Endothelial cell of umbilical vein (primary cell): ENCODE data around the gene VAC14. TPM values are rescaled to one million over a fixed set of nuclear protein-coding genes. Genes with fewer than 3 reads are reported as not detected.

ENCODE experiments used
- BruUV-seq: library from RNA; stranded (reverse); fragments of 400-500 nt; replicated peaks from 2 replicates; lab custom pipeline; 2021; lab: Mats Ljungman, UMichigan
- CTCF ChIA-PET: fragments of 300-600, 350-600 bp; sonication (Branson Sonifier 250); formaldehyde crosslinking; loops from one replicate; lab custom pipeline; 2021; ENCODE audit warnings: antibody characterized with exemption, inconsistent platforms; lab: Charles Lee
- POLR2A ChIA-PET: fragments of 300-600, 350-600 bp; sonication (Branson Sonifier 250); formaldehyde crosslinking; loops from one replicate; lab custom pipeline; 2021; ENCODE audit warnings: antibody characterized with exemption, inconsistent platforms; lab: Charles Lee
- DNase-seq: peaks from one replicate; pipeline ENCODE4 v3.0.0-alpha.2; 2011; ENCODE audit warnings: low read depth, low spot score
- FAIRE-seq: peaks from 2 replicates; lab custom pipeline; 2011; peaks lifted over from hg19 to GRCh38; lab: Jason Lieb, UNC
- H2AFZ ChIP-seq: 2 replicates; pipeline ENCODE4 v1.6.0; 2012; ENCODE audit warnings: low read depth, low read length, control low read depth, inconsistent platforms
- H3K27ac ChIP-seq: 2 replicates; pipeline ENCODE4 v1.5.1; 2011; ENCODE audit warnings: low read depth, mild to moderate bottlenecking, control low read depth, low read length, moderate library complexity; ENCODE audit not compliant: insufficient read depth
- H3K27me3 ChIP-seq, 2 experiments: 2 replicates each; pipeline versions ENCODE4 v1.6.0 to v1.6.1; 2011; ENCODE audit warnings: low read length in 2 of 2, mixed read lengths in 1 of 2; ENCODE audit not compliant: control insufficient read depth in 2 of 2, insufficient read depth in 2 of 2
- H3K36me3 ChIP-seq, 2 experiments: 2 replicates in 1 of 2; 3 replicates in 1 of 2; pipeline ENCODE4 v1.5.1; 2011; ENCODE audit warnings: low read length in 2 of 2, mild to moderate bottlenecking in 1 of 2, moderate library complexity in 1 of 2; ENCODE audit not compliant: control insufficient read depth in 2 of 2, insufficient read depth in 2 of 2; ENCODE audit errors: extremely low read depth in 1 of 2
- H3K4me1 ChIP-seq: 3 replicates; pipeline ENCODE4 v1.5.1; 2011; ENCODE audit warnings: mild to moderate bottlenecking, low read length; ENCODE audit not compliant: control insufficient read depth, insufficient read depth; ENCODE audit errors: extremely low read depth
- H3K4me2 ChIP-seq: 2 replicates; pipeline ENCODE4 v1.6.1; 2011; ENCODE audit warnings: low read length, control low read depth, mixed read lengths; ENCODE audit not compliant: insufficient read depth
- H3K4me3 ChIP-seq, 3 experiments: fragments of 200-600 bp in 1 of 3; sonication (generic), shearing (Covaris generic) in 1 of 3; replicated peaks in 1 of 3; 2 replicates each; pipeline ENCODE4 v1.5.1; 2011 to 2016; ENCODE audit warnings: control low read depth in 3 of 3, low read length in 3 of 3, mild to moderate bottlenecking in 2 of 3, inconsistent platforms in 1 of 3, low read depth in 1 of 3, moderate library complexity in 1 of 3; ENCODE audit not compliant: insufficient read depth in 1 of 3
- H3K79me2 ChIP-seq: 2 replicates; pipeline ENCODE4 v1.6.0; 2012; ENCODE audit warnings: low read length, inconsistent platforms; ENCODE audit not compliant: control insufficient read depth, insufficient read depth
- H3K9ac ChIP-seq: replicated peaks from 2 replicates; pipeline ENCODE3; 2011; ENCODE audit warnings: low read length, control low read depth; ENCODE audit not compliant: insufficient read depth; ENCODE audit errors: extremely low read depth
- H3K9me1 ChIP-seq: replicated peaks from 3 replicates; pipeline ENCODE4 v1.6.0; 2011; ENCODE audit warnings: mild to moderate bottlenecking, low read length; ENCODE audit not compliant: control insufficient read depth, insufficient read depth; ENCODE audit errors: extremely low read depth
- H3K9me3 ChIP-seq: replicated peaks from 2 replicates; pipeline ENCODE4 v1.5.1; 2012; ENCODE audit warnings: low read length, inconsistent platforms; ENCODE audit not compliant: control insufficient read depth, insufficient read depth
- H4K20me1 ChIP-seq: replicated peaks from 2 replicates; pipeline ENCODE3; 2011; ENCODE audit warnings: mild to moderate bottlenecking, low read length; ENCODE audit not compliant: control insufficient read depth, insufficient read depth; ENCODE audit errors: extremely low read depth
- CTCF ChIP-seq, 2 donors: IDR thresholded peaks; 1 replicate in 1 of 2; 2 replicates in 1 of 2; pipeline ENCODE4 v1.5.1; 2011; ENCODE audit warnings: low read length in 2 of 2, mild to moderate bottlenecking in 2 of 2, moderate library complexity in 2 of 2, control low read depth in 1 of 2, inconsistent platforms in 1 of 2, low read depth in 1 of 2; ENCODE audit not compliant: insufficient read depth in 1 of 2; ENCODE audit errors: extremely low read depth in 1 of 2
- EZH2 ChIP-seq: IDR thresholded peaks from 2 replicates; pipeline ENCODE4 v1.6.1; 2012; ENCODE audit warnings: borderline replicate concordance, low read depth, mild to moderate bottlenecking, moderate library complexity, low read length, inconsistent platforms; ENCODE audit not compliant: severe bottlenecking
- FOS ChIP-seq: IDR thresholded peaks from 2 replicates; pipeline ENCODE4 v1.6.1; 2011; ENCODE audit warnings: mild to moderate bottlenecking, low read length, moderate library complexity, borderline replicate concordance; ENCODE audit not compliant: insufficient read depth
- GATA2 ChIP-seq: IDR thresholded peaks from 2 replicates; pipeline ENCODE4 v1.7.0; 2011; ENCODE audit warnings: low read depth, mild to moderate bottlenecking, moderate library complexity, mixed read lengths, low read length; ENCODE audit not compliant: insufficient read length, insufficient read depth
- JUN ChIP-seq: IDR thresholded peaks from 2 replicates; pipeline ENCODE4 v1.6.1; 2011; ENCODE audit warnings: borderline replicate concordance, low read depth; ENCODE audit not compliant: insufficient read length, insufficient read depth
- MAX ChIP-seq: IDR thresholded peaks from 2 replicates; pipeline ENCODE4 v1.6.1; 2011; ENCODE audit not compliant: insufficient read depth, insufficient read length
- MYC ChIP-seq: IDR thresholded peaks from one replicate; pipeline ENCODE4 v1.6.1; 2011; ENCODE audit warnings: mild to moderate bottlenecking, low read depth, low read length
- POLR2A ChIP-seq: IDR thresholded peaks from 2 replicates; pipeline ENCODE4 v1.6.1; 2012; ENCODE audit warnings: low read depth, mild to moderate bottlenecking, control low read depth, low read length
- POLR2AphosphoS5 ChIP-seq: IDR thresholded peaks from 2 replicates; pipeline ENCODE4 v1.6.1; 2012; ENCODE audit warnings: low read depth, mild to moderate bottlenecking, control low read depth, low read length, moderate library complexity; ENCODE audit not compliant: insufficient read depth
- dilution Hi-C: fragments of 300-500 bp; cut with MboI; formaldehyde crosslinking; loops from one replicate; pipeline ENCODE4 v1.15.0; 2019; ENCODE audit warnings: low sequenced_read_pairs; ENCODE audit not compliant: extremely low pct_ligation_motif_present
- intact Hi-C: fragments of 100-400 bp; cut with micrococcal nuclease; formaldehyde crosslinking; loops from one replicate; pipeline ENCODE4 v1.10.0; 2022
- polyA plus RNA-seq, 4 experiments: library from polyadenylated mRNA; depleted of rRNA in 3 of 4; stranded (reverse) in 3 of 4; unstranded in 1 of 4; fragments of >200 nt; gene quantifications; 2 replicates each; pipeline versions ENCODE4 v1.2.1 to v1.2.3, GENCODE V29; 2011 to 2012; ENCODE audit warnings: missing spikeins in 1 of 4
- total RNA-seq: library from RNA; stranded (reverse); gene quantifications from 2 replicates; pipeline ENCODE4 v1.2.3, GENCODE V29; 2021

The VAC14 gene
- total and polyA plus RNA-seq, 2 donors (not counting 3 experiments of a cell fraction or from before 2014, with no cell fraction given) = 37.6 to 57.9 TPM

GRCh38 chr16:70686376-70687101 is 114.4 kb downstream of the VAC14 start:
- Histone ChIP-seq H3K27me3 (no peaks in the 10 kb centered on the region), H3K9ac (peak overlapping the region; percentile 48), H3K36me3 (peaks cover 0 to 3% of the 10 kb centered on the region in 2 experiments), H3K27ac (peak overlapping the region; percentile 34), H3K4me3 (peak overlapping the region; percentile 8 to 94 (median 15)), H2AFZ (peak overlapping the region; percentile 61), H3K4me1 (peaks cover 21% of the 10 kb centered on the region), H3K9me1 (no peaks in the 10 kb centered on the region), H3K4me2 (peak overlapping the region; percentile 38), H3K9me3 (no peaks in the 10 kb centered on the region), H4K20me1 (no peaks in the 10 kb centered on the region), H3K79me2 (peaks cover 33% of the 10 kb centered on the region)
- BruUV-seq = no TSS peak
- no peak for FAIRE-seq
- TF ChIP-seq GATA2 (no peak), FOS (no peak), MYC (no peak), CTCF (IDR thresholded peaks at IDR 0.05; ENCODE audit: extremely low read depth in 1 of 2, insufficient read depth in 1 of 2, low read depth in 1 of 2, low read length in 2 of 2) (no peak), POLR2A (no peak), JUN (no peak), EZH2 (no peak), POLR2AphosphoS5 (no peak), MAX (no peak)
- ChIA-PET CTCF (interaction anchor here (1.6 to 5.1 kb wide), 3 partner anchors 52 to 83 kb away, joined by 7 to 53 read pairs (median 20); no protein-coding TSS in a partner anchor), POLR2A (no interaction called here)
- dilution Hi-C loops (no loop called here), intact Hi-C loops (loop anchor here (1.0 to 5.0 kb wide), 2 partner anchors 85 to 1499 kb away; partner anchors contain the start of gene SNTB2)
- DNase-seq = no peak
